ENCODE results near the gene MAP3K2. TPM values are rescaled to one million over a fixed set of nuclear protein-coding genes. Genes with fewer than 3 reads are reported as not detected.

The MAP3K2 gene
- polyA plus RNA-seq, 1 experiment = 10.9 TPM

DNA sequence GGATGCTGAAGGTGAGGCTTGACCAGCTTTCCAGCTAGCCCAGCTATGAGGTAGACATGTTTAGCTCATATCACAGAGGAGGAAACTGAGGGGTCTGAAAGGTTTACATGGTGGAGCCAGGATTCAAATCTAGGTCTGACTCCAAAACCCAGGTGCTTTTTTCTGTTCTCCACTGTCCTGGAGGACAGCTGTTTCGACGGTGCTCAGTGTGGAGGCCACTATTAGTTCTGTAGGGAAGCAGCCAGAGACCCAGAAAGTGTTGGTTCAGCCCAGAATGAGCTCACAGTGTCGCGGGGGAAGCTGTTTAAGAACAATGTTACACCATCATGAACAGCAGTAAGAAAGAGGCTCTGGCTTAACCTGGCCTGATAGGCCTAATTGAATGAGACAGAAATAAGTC, 41.5 kb upstream of the MAP3K2 start:
- DNase-seq (ENCODE audit: low read depth) = no peak
- ChIA-PET POLR2A (no interaction called here), CTCF (no interaction called here)
- Histone ChIP-seq H3K27me3 (ENCODE audit: control insufficient read depth, insufficient read depth, low read length) (no peaks in the 10 kb centered on the region), H3K36me3 (ENCODE audit: control insufficient read depth, insufficient read depth, low read length) (no peaks in the 10 kb centered on the region), H3K4me3 (ENCODE audit: low read depth, low read length) (no peak overlapping the region)
- TF ChIP-seq, protein P1, sequence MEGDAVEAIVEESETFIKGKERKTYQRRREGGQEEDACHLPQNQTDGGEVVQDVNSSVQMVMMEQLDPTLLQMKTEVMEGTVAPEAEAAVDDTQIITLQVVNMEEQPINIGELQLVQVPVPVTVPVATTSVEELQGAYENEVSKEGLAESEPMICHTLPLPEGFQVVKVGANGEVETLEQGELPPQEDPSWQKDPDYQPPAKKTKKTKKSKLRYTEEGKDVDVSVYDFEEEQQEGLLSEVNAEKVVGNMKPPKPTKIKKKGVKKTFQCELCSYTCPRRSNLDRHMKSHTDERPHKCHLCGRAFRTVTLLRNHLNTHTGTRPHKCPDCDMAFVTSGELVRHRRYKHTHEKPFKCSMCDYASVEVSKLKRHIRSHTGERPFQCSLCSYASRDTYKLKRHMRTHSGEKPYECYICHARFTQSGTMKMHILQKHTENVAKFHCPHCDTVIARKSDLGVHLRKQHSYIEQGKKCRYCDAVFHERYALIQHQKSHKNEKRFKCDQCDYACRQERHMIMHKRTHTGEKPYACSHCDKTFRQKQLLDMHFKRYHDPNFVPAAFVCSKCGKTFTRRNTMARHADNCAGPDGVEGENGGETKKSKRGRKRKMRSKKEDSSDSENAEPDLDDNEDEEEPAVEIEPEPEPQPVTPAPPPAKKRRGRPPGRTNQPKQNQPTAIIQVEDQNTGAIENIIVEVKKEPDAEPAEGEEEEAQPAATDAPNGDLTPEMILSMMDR (IDR thresholded peaks at IDR 0.05; ENCODE audit: insufficient read depth, low read depth, low read length) = no peak

DNA sequence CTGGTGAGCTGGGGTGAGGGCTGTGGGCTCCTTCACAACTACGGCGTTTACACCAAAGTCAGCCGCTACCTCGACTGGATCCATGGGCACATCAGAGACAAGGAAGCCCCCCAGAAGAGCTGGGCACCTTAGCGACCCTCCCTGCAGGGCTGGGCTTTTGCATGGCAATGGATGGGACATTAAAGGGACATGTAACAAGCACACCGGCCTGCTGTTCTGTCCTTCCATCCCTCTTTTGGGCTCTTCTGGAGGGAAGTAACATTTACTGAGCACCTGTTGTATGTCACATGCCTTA, 41.0 kb upstream of the MAP3K2 start:
- POLR2A ChIA-PET = no interaction called here

DNA sequence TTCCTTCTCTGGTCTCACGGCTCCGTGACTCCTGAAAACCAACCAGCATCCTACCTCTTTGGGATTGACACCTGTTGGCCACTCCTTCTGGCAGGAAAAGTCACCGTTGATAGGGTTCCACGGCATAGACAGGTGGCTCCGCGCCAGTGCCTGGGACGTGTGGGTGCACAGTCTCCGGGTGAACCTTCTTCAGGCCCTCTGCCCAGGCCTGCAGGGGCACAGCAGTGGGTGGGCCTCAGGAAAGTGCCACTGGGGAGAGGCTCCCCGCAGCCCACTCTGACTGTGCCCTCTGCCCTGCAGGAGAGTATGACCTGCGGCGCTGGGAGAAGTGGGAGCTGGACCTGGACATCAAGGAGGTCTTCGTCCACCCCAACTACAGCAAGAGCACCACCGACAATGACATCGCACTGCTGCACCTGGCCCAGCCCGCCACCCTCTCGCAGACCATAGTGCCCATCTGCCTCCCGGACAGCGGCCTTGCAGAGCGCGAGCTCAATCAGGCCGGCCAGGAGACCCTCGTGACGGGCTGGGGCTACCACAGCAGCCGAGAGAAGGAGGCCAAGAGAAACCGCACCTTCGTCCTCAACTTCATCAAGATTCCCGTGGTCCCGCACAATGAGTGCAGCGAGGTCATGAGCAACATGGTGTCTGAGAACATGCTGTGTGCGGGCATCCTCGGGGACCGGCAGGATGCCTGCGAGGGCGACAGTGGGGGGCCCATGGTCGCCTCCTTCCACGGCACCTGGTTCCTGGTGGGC, 40.5 kb upstream of the MAP3K2 start:
- POLR2A ChIA-PET = no interaction called here
- no peaks in the 10 kb centered on the region for H3K36me3 ChIP-seq (ENCODE audit: control insufficient read depth, insufficient read depth, low read length)
- no peak for DNase-seq (ENCODE audit: low read depth)
- H3K27me3 ChIP-seq (ENCODE audit: control insufficient read depth, insufficient read depth, low read length) = peaks cover 1% of the 10 kb centered on the region; the same call in 1 of the 2 replicates
- TF ChIP-seq, protein P1 (IDR thresholded peaks at IDR 0.05; ENCODE audit: insufficient read depth, low read depth, low read length) = no peak
- H3K4me3 ChIP-seq (ENCODE audit: low read depth, low read length) = no peak overlapping the region
- CTCF ChIA-PET = interaction anchor here (0.7 kb wide), 1 partner anchor 51 kb away, joined by 3 read pairs; no protein-coding TSS in a partner anchor

More for the DNA sequence above, 41.0 kb upstream of the MAP3K2 start:
- H3K4me3 ChIP-seq (ENCODE audit: low read depth, low read length) = no peak overlapping the region
- CTCF ChIA-PET = interaction anchor here (0.7 kb wide), 1 partner anchor 51 kb away, joined by 3 read pairs; no protein-coding TSS in a partner anchor
- H3K27me3 ChIP-seq (ENCODE audit: control insufficient read depth, insufficient read depth, low read length) = no peaks in the 10 kb centered on the region
- TF ChIP-seq, protein P1 (IDR thresholded peaks at IDR 0.05; ENCODE audit: insufficient read depth, low read depth, low read length) = no peak
- no peaks in the 10 kb centered on the region for H3K36me3 ChIP-seq (ENCODE audit: control insufficient read depth, insufficient read depth, low read length)
- no peak for DNase-seq (ENCODE audit: low read depth)

- Histone ChIP-seq H3K36me3 (ENCODE audit: control insufficient read depth, insufficient read depth, low read length) (no peaks in the 10 kb centered on the region), H3K4me3 (ENCODE audit: low read depth, low read length) (no peak overlapping the region), H3K27me3 (ENCODE audit: control insufficient read depth, insufficient read depth, low read length) (peaks cover 4% of the 10 kb centered on the region)
- TF ChIP-seq, protein P1 (IDR thresholded peaks at IDR 0.05; ENCODE audit: insufficient read depth, low read depth, low read length) = no peak
- no peak for DNase-seq (ENCODE audit: low read depth)
- CTCF ChIA-PET = no interaction called here
- POLR2A ChIA-PET = no interaction called here
Observed at GRCh38 chr2:127427376-127428056, 39.7 kb upstream of the MAP3K2 start.

GRCh38 chr2:127426501-127427354, 39.0 kb upstream of the MAP3K2 start:
- Histone ChIP-seq H3K4me3 (ENCODE audit: low read depth, low read length) (no peak overlapping the region), H3K36me3 (ENCODE audit: control insufficient read depth, insufficient read depth, low read length) (no peaks in the 10 kb centered on the region), H3K27me3 (ENCODE audit: control insufficient read depth, insufficient read depth, low read length) (peaks cover 9% of the 10 kb centered on the region)
- no peak for DNase-seq (ENCODE audit: low read depth)
- CTCF ChIA-PET = interaction anchor here (1.4 kb wide), 1 partner anchor 13 kb away, joined by 3 read pairs; no protein-coding TSS in a partner anchor
- POLR2A ChIA-PET = no interaction called here
- TF ChIP-seq, protein P1 (IDR thresholded peaks at IDR 0.05; ENCODE audit: insufficient read depth, low read depth, low read length) = no peak

Measured in BJ (cell line).